Tibial nerve (tissue), 3 donors: Measurements from ENCODE around the gene ITPKB.

ENCODE experiments used
- POLR2A ChIP-seq, 2 donors: fragments of 450-650 bp; IDR thresholded peaks; one replicate each; pipeline ENCODE4 v1.6.1; 2017; ENCODE audit warnings: antibody characterized with exemption in 2 of 2, mild to moderate bottlenecking in 2 of 2, moderate library complexity in 2 of 2
- TF ChIP-seq, protein P1 (sequence below), 5 experiments: fragments of 200-600 bp in 3 of 5; fragments of 450-650 bp in 2 of 5; sonication (generic) in 3 of 5; IDR thresholded peaks; one replicate each; pipeline ENCODE4 v1.5.1; 2016 to 2019; ENCODE audit warnings: antibody characterized with exemption in 5 of 5, mild to moderate bottlenecking in 3 of 5, moderate library complexity in 2 of 5

DNA sequence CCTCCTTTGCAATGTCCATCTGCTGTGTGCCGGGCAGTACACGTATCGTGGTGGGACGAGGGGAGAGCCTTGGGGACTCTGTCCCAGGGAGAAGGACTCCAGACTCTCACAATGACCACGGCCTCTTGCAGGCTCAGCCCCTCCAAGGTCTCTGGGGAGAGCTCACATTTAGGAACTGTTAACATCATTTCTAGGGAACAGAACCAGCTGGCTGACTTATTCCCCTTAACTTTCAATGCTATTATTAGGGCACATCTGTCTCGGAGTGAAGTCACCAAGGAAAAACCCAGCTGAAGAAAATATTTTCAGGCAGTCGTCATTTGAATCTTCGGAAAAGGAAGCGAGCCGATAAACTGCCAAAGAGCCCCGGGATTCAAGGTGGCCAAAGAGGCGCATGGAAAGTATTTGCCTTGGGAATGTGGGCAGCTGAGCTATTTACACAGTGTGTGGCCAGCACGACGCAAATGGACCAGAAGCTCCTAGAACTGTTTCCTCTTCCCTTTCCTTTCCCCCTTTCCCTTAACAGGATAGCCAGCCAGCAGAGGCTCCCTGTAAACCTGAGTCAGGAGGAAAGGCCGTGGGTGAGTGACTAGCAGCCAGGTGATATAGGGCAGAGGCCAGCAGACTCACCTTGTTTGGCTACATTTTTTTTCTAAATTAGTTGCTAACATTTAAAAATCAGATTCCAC lies 74.5 kb downstream of the ITPKB start:
- TF ChIP-seq, protein P1, sequence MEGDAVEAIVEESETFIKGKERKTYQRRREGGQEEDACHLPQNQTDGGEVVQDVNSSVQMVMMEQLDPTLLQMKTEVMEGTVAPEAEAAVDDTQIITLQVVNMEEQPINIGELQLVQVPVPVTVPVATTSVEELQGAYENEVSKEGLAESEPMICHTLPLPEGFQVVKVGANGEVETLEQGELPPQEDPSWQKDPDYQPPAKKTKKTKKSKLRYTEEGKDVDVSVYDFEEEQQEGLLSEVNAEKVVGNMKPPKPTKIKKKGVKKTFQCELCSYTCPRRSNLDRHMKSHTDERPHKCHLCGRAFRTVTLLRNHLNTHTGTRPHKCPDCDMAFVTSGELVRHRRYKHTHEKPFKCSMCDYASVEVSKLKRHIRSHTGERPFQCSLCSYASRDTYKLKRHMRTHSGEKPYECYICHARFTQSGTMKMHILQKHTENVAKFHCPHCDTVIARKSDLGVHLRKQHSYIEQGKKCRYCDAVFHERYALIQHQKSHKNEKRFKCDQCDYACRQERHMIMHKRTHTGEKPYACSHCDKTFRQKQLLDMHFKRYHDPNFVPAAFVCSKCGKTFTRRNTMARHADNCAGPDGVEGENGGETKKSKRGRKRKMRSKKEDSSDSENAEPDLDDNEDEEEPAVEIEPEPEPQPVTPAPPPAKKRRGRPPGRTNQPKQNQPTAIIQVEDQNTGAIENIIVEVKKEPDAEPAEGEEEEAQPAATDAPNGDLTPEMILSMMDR (IDR thresholded peaks at IDR 0.05), result no peak
- TF ChIP-seq POLR2A (IDR thresholded peaks at IDR 0.05), result peak in 1 of 2 donors; percentile 13
